ENCODE data around the gene MALRD1.

MALRD1 gene

DNA sequence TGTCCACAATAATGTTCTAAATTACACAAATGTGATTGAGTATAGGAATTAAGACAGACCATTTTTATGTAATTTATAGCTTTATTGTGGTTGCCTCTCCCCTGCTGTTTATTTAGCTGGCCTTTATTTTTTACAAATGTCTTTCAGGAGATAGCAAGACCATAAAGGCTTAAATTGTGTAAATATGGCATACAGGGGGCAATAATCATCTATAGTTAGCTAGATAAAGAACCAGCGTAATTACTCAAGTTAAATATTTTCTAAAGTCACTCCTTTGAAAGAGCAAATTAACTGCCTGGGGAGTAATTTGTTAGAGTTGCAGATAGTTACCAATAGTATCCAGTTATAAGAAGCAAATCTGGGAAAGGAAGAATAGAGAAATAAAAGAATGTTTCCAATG is at the start of gene MALRD1:
Gene MALRD1 (plus strand): TSS at position 313 of the 400 bp plus-strand sequence. CDS start 138 bp downstream, outside the sequence.
- H3K27ac ChIP-seq (ENCODE audit: low read depth, low read length), result no peak within 1 kb of the TSS
- H3K9ac ChIP-seq (ENCODE audit: low read length), result no peak within 1 kb of the TSS
- H3K36me3 ChIP-seq (ENCODE audit: control insufficient read depth, insufficient read depth, low read length), result no peaks in the 10 kb centered on the region
- no peaks in the 10 kb centered on the region for H3K4me1 ChIP-seq (ENCODE audit: control insufficient read depth, insufficient read depth, low read length)
- no peaks in the 10 kb centered on the region for H3K27me3 ChIP-seq (ENCODE audit: control insufficient read depth, insufficient read depth, low read length)
- H3K4me3 ChIP-seq (ENCODE audit: low read length), result no peak within 1 kb of the TSS

DNA sequence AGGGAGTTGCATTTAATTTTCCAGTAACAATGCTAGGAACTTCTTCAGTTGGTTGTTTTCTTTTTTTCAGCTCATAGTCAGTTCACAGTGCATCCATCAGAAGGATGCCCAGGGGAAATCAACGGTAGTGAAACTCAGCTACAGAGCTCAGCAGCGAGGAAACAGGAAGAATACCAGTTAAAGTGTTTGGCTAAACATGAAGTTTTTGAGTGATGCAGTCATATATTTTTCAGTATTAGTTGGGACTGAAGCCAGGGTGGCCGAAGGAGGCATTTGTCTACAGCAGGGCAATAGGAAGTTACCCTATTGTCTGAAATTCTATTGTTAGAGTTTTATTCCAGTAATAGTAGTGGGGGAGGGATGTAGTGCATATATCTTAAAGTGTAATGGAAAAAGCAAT is 45.3 kb upstream of the MALRD1 start:
- Histone ChIP-seq H3K36me3 (ENCODE audit: control insufficient read depth, insufficient read depth, low read length) (no peaks in the 10 kb centered on the region), H3K9ac (ENCODE audit: low read length) (no peak overlapping the region), H3K4me3 (ENCODE audit: low read length) (no peak overlapping the region), H3K27me3 (ENCODE audit: control insufficient read depth, insufficient read depth, low read length) (no peaks in the 10 kb centered on the region), H3K4me1 (ENCODE audit: control insufficient read depth, insufficient read depth, low read length) (no peaks in the 10 kb centered on the region), H3K27ac (ENCODE audit: low read depth, low read length) (no peak overlapping the region)

DNA sequence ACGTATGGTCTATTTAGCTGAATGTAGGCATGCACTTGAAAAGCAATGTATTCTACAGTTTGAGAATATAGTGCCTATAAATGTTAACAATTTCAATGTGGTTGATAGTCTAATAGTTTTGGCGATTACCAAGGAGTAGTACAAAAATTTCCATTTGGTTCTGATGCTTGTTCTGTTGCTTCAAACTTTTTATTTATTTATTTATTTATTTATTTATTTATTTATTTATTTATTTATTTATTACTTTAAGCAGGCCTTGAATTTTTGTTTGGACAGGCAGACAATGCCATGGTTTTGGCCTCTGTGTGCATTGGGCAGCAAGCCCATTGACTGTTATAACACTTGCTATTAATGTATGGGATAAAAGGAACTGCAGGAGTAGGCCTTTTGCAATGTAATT is 36.5 kb upstream of the MALRD1 start:
- no peaks in the 10 kb centered on the region for H3K36me3 ChIP-seq (ENCODE audit: control insufficient read depth, insufficient read depth, low read length)
- H3K4me3 ChIP-seq (ENCODE audit: low read length), result no peak overlapping the region
- no peak overlapping the region for H3K27ac ChIP-seq (ENCODE audit: low read depth, low read length)
- no peaks in the 10 kb centered on the region for H3K27me3 ChIP-seq (ENCODE audit: control insufficient read depth, insufficient read depth, low read length)
- H3K4me1 ChIP-seq (ENCODE audit: control insufficient read depth, insufficient read depth, low read length), result no peaks in the 10 kb centered on the region
- H3K9ac ChIP-seq (ENCODE audit: low read length), result no peak overlapping the region

DNA sequence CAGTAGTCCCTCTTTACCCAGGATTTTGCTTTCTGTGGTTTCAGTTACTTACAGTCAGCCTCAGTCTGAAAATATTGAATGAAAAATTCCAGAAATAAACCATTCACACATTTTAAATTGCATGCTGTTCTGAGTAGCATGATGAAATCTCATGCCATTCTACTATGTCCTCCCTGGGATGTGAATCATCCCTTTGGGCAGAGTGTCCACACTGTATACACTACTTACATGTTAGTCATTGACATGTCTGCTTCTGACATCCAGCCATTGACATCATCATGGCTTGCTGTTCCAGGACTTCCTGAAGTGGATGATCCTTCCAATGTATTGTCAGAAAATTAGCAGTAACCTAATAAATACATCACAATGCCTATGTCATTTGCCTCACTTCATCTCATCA is 34.6 kb upstream of the MALRD1 start:
- Histone ChIP-seq H3K9ac (ENCODE audit: low read length) (no peak overlapping the region), H3K27me3 (ENCODE audit: control insufficient read depth, insufficient read depth, low read length) (no peaks in the 10 kb centered on the region), H3K36me3 (ENCODE audit: control insufficient read depth, insufficient read depth, low read length) (no peaks in the 10 kb centered on the region), H3K27ac (ENCODE audit: low read depth, low read length) (no peak overlapping the region), H3K4me3 (ENCODE audit: low read length) (no peak overlapping the region), H3K4me1 (ENCODE audit: control insufficient read depth, insufficient read depth, low read length) (no peaks in the 10 kb centered on the region)

DNA sequence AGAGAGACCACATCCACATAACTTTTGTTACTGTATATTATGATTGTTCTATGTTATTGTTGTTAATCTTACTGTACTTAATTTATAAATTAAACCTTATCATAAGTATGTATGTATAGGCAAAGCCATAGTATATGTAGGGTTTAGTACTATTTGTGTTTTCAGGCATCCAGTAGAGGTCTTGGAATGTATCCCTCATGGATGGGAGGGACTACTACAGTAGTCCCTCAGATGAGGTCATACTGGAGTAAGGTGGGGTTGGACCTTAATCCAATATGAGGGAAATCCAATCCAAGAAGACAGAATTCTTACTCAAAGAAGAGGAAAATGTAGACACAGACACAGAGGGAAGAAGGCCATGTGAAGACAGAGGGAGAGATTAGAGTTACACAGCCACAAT is 34.1 kb upstream of the MALRD1 start:
- Histone ChIP-seq H3K4me1 (ENCODE audit: control insufficient read depth, insufficient read depth, low read length) (no peaks in the 10 kb centered on the region), H3K27me3 (ENCODE audit: control insufficient read depth, insufficient read depth, low read length) (no peaks in the 10 kb centered on the region), H3K36me3 (ENCODE audit: control insufficient read depth, insufficient read depth, low read length) (no peaks in the 10 kb centered on the region), H3K9ac (ENCODE audit: low read length) (no peak overlapping the region), H3K4me3 (ENCODE audit: low read length) (no peak overlapping the region), H3K27ac (ENCODE audit: low read depth, low read length) (no peak overlapping the region)

DNA sequence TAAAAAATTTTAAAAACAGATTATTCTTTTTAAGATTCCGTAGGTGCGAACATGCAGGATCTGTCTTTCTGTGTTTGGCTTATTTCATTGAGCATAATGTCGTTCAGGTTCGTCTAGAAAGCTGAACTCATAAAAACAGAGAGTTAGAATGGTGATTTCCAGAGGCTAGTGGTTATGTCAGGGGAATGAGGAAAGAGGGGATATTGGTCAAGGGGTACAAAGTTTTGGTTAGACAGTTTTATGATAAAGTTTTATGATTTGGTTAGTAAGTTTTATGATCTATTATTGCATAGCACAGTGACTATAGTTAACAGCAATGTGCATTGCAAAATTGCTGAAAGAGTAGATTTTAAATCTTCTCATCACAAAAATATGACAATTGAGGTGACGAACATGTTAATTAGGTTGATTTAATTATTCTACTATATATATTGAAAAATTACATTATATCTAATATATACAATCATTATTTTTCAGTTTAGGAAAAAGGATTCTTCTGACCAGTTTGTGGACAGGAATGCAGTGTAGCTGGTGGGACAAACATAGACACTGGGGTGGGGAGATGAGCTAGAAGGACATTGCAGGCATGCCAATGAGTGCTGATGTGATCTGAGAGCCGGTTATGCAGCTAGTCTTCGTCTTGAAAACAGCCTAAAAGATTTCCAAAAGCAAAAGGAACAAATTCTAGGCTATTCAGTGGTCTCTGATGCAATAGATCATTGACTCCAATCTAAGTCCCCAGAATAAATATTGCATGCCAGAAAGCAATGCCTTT is 31.3 kb upstream of the MALRD1 start:
- Histone ChIP-seq H3K4me1 (ENCODE audit: control insufficient read depth, insufficient read depth, low read length) (no peaks in the 10 kb centered on the region), H3K9ac (ENCODE audit: low read length) (no peak overlapping the region), H3K36me3 (ENCODE audit: control insufficient read depth, insufficient read depth, low read length) (no peaks in the 10 kb centered on the region), H3K27ac (ENCODE audit: low read depth, low read length) (no peak overlapping the region), H3K4me3 (ENCODE audit: low read length) (no peak overlapping the region), H3K27me3 (ENCODE audit: control insufficient read depth, insufficient read depth, low read length) (no peaks in the 10 kb centered on the region)

DNA sequence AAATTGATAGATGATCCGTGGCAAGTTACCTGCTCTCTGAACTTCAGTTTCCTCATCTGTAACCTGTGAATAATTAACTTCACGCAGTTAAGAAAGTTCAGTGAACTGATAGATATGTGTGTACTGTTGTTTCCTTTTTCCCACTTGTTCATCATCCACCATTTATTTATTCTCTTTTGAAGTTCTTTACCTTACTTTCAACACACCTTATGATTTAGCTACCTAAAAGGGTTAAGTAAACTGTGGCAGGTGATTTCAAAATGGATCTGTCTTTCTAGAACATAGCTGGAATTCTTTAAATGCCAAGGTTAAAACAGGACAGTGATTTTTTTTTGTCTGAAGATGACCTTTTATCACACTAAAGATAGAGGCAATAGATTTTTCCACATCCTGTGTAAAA is 27.4 kb upstream of the MALRD1 start:
- Histone ChIP-seq H3K36me3 (ENCODE audit: control insufficient read depth, insufficient read depth, low read length) (no peaks in the 10 kb centered on the region), H3K4me3 (ENCODE audit: low read length) (no peak overlapping the region), H3K9ac (ENCODE audit: low read length) (no peak overlapping the region), H3K27ac (ENCODE audit: low read depth, low read length) (no peak overlapping the region), H3K4me1 (ENCODE audit: control insufficient read depth, insufficient read depth, low read length) (no peaks in the 10 kb centered on the region), H3K27me3 (ENCODE audit: control insufficient read depth, insufficient read depth, low read length) (no peaks in the 10 kb centered on the region)

DNA sequence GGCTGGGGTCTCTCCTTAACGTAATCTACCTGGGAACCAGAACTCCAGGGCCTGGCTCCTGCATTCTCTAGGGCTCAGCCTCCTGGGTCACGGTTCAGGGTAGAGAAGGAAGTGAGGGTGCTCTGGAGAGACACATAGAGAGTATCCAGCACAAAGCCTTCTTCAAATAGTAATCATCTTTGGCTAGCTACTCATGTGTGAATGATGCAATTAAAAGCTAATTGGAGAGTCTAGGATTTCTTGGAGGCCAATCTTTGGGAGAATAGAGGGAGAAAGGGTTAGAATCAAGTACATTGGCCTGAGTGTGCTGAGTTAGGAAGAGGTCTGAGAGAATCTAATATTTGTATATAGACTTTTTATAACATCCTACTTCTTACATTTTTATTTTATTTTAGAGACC is 24.0 kb upstream of the MALRD1 start:
- Histone ChIP-seq H3K4me3 (ENCODE audit: low read length) (no peak overlapping the region), H3K4me1 (ENCODE audit: control insufficient read depth, insufficient read depth, low read length) (no peaks in the 10 kb centered on the region), H3K36me3 (ENCODE audit: control insufficient read depth, insufficient read depth, low read length) (no peaks in the 10 kb centered on the region), H3K27ac (ENCODE audit: low read depth, low read length) (no peak overlapping the region), H3K9ac (ENCODE audit: low read length) (no peak overlapping the region), H3K27me3 (ENCODE audit: control insufficient read depth, insufficient read depth, low read length) (no peaks in the 10 kb centered on the region)

DNA sequence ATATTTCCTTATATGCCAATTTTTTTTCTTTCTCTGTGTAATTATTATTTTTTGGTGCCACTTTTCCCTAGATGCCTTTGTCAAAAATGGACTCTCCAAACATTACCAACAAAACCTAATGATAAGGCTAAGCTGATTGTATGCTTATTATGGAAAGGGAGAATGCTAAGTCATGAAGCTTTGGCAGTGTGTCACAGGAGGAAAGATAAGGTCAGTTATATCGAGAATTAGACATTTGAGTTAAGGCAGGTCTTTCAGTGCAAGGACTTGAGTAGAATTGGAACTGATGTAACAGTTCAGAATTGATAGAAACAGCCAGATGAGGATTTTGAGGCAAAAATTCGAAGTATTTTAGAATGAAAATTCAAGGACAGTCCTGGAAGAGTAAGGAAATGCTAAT is 16.8 kb upstream of the MALRD1 start:
- no peaks in the 10 kb centered on the region for H3K36me3 ChIP-seq (ENCODE audit: control insufficient read depth, insufficient read depth, low read length)
- no peaks in the 10 kb centered on the region for H3K27me3 ChIP-seq (ENCODE audit: control insufficient read depth, insufficient read depth, low read length)
- no peak overlapping the region for H3K27ac ChIP-seq (ENCODE audit: low read depth, low read length)
- H3K4me1 ChIP-seq (ENCODE audit: control insufficient read depth, insufficient read depth, low read length), result no peaks in the 10 kb centered on the region
- H3K9ac ChIP-seq (ENCODE audit: low read length), result no peak overlapping the region
- no peak overlapping the region for H3K4me3 ChIP-seq (ENCODE audit: low read length)

DNA sequence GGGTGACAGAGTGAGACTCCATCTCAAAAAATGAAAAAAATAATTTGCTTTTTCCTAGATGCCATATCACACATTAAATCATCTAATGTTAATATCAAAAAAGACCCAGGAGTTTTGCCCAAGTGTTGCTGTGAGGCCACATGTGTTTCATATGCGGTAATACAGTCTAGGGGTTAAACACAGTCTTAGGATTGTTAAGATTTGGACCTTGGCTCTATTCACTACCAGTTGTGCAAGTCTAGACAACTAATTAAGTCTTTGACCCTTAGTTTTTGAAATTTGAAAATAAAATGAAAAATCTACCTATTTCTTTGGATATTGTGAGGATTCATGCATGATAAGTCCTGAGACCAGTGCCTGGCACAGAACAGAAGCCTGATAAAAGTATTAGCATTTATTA is 14.9 kb upstream of the MALRD1 start:
- Histone ChIP-seq H3K36me3 (ENCODE audit: control insufficient read depth, insufficient read depth, low read length) (no peaks in the 10 kb centered on the region), H3K4me1 (ENCODE audit: control insufficient read depth, insufficient read depth, low read length) (no peaks in the 10 kb centered on the region), H3K4me3 (ENCODE audit: low read length) (no peak overlapping the region), H3K9ac (ENCODE audit: low read length) (no peak overlapping the region), H3K27ac (ENCODE audit: low read depth, low read length) (no peak overlapping the region), H3K27me3 (ENCODE audit: control insufficient read depth, insufficient read depth, low read length) (no peaks in the 10 kb centered on the region)

DNA sequence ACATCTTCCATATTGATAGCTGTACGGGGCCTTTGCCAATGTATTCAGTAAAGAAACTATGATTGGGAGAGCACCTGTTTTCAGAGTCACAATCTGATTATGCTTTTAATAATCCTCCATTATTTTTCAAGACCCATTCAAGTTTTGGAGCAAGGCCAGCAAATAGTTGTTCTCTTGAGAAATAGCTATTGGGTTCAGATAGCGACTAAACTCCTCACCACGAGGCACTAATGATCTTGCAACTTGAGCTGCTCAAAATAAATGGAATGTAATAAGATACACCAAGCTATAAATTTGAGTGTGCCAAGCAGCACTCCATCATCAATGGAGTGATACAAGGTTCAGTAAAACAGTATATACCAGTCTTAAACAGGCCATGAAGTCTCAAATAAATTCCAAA is 7.4 kb upstream of the MALRD1 start:
- Histone ChIP-seq H3K36me3 (ENCODE audit: control insufficient read depth, insufficient read depth, low read length) (no peaks in the 10 kb centered on the region), H3K27ac (ENCODE audit: low read depth, low read length) (no peak overlapping the region), H3K9ac (ENCODE audit: low read length) (no peak overlapping the region), H3K27me3 (ENCODE audit: control insufficient read depth, insufficient read depth, low read length) (no peaks in the 10 kb centered on the region), H3K4me1 (ENCODE audit: control insufficient read depth, insufficient read depth, low read length) (no peaks in the 10 kb centered on the region), H3K4me3 (ENCODE audit: low read length) (no peak overlapping the region)

DNA sequence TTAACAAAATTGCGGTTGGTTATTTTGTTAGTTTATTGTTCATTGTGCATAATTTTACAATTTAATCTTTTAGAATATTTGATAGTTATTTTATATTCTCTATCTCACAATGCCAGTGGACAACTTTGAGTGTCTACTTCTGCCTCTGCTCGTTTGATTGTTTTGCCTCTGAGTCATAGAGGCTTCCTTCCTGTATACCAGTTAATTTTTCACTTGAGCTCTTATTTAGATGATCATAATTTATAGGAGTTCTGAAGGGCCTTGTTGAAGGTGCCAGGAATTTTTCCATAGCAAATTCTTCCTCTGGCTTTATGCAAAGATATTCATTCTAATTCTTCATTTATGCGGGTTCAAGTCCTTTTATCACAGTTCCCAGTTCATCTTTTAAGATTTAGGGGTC is 5.2 kb upstream of the MALRD1 start:
- H3K4me3 ChIP-seq (ENCODE audit: low read length), result no peak overlapping the region
- H3K36me3 ChIP-seq (ENCODE audit: control insufficient read depth, insufficient read depth, low read length), result no peaks in the 10 kb centered on the region
- no peaks in the 10 kb centered on the region for H3K4me1 ChIP-seq (ENCODE audit: control insufficient read depth, insufficient read depth, low read length)
- no peak overlapping the region for H3K27ac ChIP-seq (ENCODE audit: low read depth, low read length)
- no peaks in the 10 kb centered on the region for H3K27me3 ChIP-seq (ENCODE audit: control insufficient read depth, insufficient read depth, low read length)
- H3K9ac ChIP-seq (ENCODE audit: low read length), result no peak overlapping the region

DNA sequence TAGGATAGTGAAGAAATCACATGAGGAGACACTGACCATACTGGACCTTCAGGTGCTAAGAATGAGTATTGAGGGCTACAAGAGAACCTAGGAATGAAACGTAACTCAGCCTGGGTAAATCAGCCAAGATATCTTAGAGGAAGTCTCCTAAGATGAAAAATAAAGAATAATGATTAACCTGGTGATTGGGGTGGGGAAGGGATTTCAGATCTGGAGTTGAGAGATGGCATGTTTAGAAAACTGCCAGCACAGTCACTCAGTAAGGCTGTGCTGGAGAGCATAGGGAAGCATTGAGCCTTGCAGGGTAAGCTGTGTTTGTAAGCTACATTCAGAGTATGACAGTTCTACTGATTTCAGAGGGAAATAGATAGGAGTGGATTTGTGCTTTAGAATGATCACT is 1.9 kb upstream of the MALRD1 start:
- H3K27ac ChIP-seq (ENCODE audit: low read depth, low read length), result no peak overlapping the region
- H3K27me3 ChIP-seq (ENCODE audit: control insufficient read depth, insufficient read depth, low read length), result no peaks in the 10 kb centered on the region
- H3K4me1 ChIP-seq (ENCODE audit: control insufficient read depth, insufficient read depth, low read length), result no peaks in the 10 kb centered on the region
- H3K4me3 ChIP-seq (ENCODE audit: low read length), result no peak overlapping the region
- no peak overlapping the region for H3K9ac ChIP-seq (ENCODE audit: low read length)
- no peaks in the 10 kb centered on the region for H3K36me3 ChIP-seq (ENCODE audit: control insufficient read depth, insufficient read depth, low read length)

Data from rectal smooth muscle tissue (tissue), 1 donor.